RWPE2 (cell line): ENCODE data around the gene MS4A15.

ENCODE experiments used
- ATAC-seq: fragments of 200-7000 bp; cut with Tn5 transposase; 3 replicates; pipeline ENCODE4 v1.9.1; 2021; ENCODE audit warnings: low read depth
- DNase-seq: peaks from one replicate; pipeline ENCODE4 v3.0.0-alpha.2; 2020; ENCODE audit warnings: low spot score
- H3K27ac ChIP-seq: fragments of 450-650 bp; 2 replicates; pipeline ENCODE4 v1.5.1; 2017; ENCODE audit warnings: mild to moderate bottlenecking; ENCODE audit not compliant: poor library complexity, severe bottlenecking
- H3K27me3 ChIP-seq: fragments of 250-450 bp; sonication (Bioruptor Pico); 2 replicates; pipeline ENCODE4 v1.5.1; 2021; ENCODE audit warnings: mild to moderate bottlenecking, moderate library complexity; ENCODE audit not compliant: insufficient read depth, poor library complexity, severe bottlenecking
- H3K36me3 ChIP-seq: fragments of 250-450 bp; sonication (Bioruptor Pico); 2 replicates; pipeline ENCODE4 v1.5.1; 2020; ENCODE audit warnings: low read depth, mild to moderate bottlenecking, moderate library complexity
- H3K4me1 ChIP-seq: fragments of 250-450 bp; sonication (Bioruptor Pico); 2 replicates; pipeline ENCODE4 v1.5.1; 2021; ENCODE audit warnings: mild to moderate bottlenecking, moderate library complexity; ENCODE audit not compliant: insufficient read depth, poor library complexity, severe bottlenecking
- H3K4me3 ChIP-seq: fragments of 250-450 bp; sonication (Bioruptor Pico); 2 replicates; pipeline ENCODE4 v1.5.1; 2021; ENCODE audit warnings: mild to moderate bottlenecking, moderate library complexity; ENCODE audit not compliant: severe bottlenecking
- H3K9me3 ChIP-seq: fragments of 250-450 bp; sonication (Bioruptor Pico); 2 replicates; pipeline ENCODE4 v1.5.1; 2021; ENCODE audit warnings: mild to moderate bottlenecking, moderate library complexity; ENCODE audit not compliant: severe bottlenecking
- TF ChIP-seq, protein P1 (sequence below): fragments of 450-650 bp; IDR thresholded peaks from one replicate; pipeline ENCODE4 v1.5.1; 2017; ENCODE audit warnings: mild to moderate bottlenecking, moderate library complexity; ENCODE audit not compliant: poor library complexity, severe bottlenecking

MS4A15 gene

DNA sequence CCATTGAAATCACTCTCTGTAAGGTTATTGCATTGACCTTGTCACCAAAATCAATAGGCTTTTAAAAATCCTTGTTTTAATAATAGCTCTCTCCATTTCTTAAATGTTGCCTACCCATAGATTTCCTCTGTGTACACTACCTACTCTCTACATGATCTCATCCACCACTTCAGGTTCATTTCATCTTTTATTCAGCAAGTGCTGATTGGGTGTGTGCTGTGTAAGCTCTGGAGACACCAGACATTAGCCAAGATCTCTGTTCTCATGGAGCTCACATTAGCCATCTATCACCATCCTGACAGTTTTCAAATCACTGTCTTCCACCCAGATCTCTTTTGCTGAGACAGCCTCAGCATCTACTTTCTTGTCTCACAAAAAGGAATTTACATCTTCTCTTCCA is 24.1 kb downstream of the MS4A15 start:
- H3K27ac ChIP-seq: no peak overlapping the region
- TF ChIP-seq, protein P1, sequence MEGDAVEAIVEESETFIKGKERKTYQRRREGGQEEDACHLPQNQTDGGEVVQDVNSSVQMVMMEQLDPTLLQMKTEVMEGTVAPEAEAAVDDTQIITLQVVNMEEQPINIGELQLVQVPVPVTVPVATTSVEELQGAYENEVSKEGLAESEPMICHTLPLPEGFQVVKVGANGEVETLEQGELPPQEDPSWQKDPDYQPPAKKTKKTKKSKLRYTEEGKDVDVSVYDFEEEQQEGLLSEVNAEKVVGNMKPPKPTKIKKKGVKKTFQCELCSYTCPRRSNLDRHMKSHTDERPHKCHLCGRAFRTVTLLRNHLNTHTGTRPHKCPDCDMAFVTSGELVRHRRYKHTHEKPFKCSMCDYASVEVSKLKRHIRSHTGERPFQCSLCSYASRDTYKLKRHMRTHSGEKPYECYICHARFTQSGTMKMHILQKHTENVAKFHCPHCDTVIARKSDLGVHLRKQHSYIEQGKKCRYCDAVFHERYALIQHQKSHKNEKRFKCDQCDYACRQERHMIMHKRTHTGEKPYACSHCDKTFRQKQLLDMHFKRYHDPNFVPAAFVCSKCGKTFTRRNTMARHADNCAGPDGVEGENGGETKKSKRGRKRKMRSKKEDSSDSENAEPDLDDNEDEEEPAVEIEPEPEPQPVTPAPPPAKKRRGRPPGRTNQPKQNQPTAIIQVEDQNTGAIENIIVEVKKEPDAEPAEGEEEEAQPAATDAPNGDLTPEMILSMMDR: no peak
- H3K9me3 ChIP-seq: no peaks in the 10 kb centered on the region
- H3K4me1 ChIP-seq: no peaks in the 10 kb centered on the region
- no peaks in the 10 kb centered on the region for H3K27me3 ChIP-seq
- DNase-seq (no peak), ATAC-seq (no peak)
- no peaks in the 10 kb centered on the region for H3K36me3 ChIP-seq
- H3K4me3 ChIP-seq: no peak overlapping the region

DNA sequence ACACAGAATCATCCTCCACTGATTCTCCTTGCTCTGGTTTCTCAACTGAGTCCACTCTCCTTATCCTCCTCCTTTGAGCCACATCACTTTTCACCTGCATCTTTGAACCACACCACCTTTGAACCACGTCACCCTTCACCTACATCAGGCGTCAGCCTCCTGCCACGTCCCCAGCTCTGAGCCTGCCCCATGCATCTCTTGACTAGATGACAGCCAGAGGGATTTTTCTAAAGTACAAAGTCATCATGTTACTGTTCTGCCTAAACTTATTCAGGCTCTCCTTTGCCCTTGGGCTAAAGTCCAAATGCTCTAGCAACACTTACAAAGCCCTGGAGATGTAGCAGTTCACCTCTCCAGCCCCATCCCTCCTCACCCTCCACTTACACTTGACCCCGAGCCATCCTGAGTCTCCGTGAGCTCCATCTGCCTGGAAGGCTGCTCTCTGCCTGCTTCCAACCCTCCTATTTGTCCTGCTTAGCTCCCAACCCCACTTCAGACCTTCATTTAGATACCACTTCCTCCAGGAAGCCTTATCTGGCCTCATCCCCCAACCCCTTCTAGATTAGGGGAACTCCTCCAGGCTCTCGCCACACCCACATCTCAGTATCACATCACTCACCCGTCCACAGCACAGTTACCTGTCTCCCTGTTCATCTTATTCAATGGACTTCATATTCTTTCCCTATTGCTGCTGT is 24.8 kb downstream of the MS4A15 start:
- no peak overlapping the region for H3K4me3 ChIP-seq
- no peak for DNase-seq
- TF ChIP-seq, protein P1: no peak
- no peak overlapping the region for H3K27ac ChIP-seq
- H3K27me3 ChIP-seq: no peaks in the 10 kb centered on the region
- ATAC-seq: no peak
- no peaks in the 10 kb centered on the region for H3K9me3 ChIP-seq
- H3K36me3 ChIP-seq: no peaks in the 10 kb centered on the region
- H3K4me1 ChIP-seq: no peaks in the 10 kb centered on the region

DNA sequence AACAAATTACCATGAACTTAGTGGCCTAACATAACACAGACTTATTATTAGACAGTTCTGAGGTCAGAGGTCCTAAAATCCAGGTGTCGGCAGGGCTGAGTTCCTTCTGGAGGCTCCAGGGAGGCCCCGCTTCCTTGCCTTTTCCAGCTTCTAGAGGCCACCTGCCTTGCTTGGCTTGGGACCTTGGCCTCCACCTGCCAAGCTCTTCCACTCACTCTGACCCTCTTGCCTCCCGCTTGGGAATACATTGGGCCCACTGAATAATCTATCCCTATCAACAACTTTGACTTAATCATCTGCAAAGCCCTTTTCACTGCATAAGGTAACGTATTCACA is 25.3 kb downstream of the MS4A15 start:
- Histone ChIP-seq H3K9me3 (no peaks in the 10 kb centered on the region), H3K27me3 (no peaks in the 10 kb centered on the region), H3K36me3 (no peaks in the 10 kb centered on the region), H3K4me3 (no peak overlapping the region), H3K4me1 (no peaks in the 10 kb centered on the region), H3K27ac (no peak overlapping the region)
- TF ChIP-seq, protein P1: no peak
- no peak for DNase-seq
- ATAC-seq: no peak

DNA sequence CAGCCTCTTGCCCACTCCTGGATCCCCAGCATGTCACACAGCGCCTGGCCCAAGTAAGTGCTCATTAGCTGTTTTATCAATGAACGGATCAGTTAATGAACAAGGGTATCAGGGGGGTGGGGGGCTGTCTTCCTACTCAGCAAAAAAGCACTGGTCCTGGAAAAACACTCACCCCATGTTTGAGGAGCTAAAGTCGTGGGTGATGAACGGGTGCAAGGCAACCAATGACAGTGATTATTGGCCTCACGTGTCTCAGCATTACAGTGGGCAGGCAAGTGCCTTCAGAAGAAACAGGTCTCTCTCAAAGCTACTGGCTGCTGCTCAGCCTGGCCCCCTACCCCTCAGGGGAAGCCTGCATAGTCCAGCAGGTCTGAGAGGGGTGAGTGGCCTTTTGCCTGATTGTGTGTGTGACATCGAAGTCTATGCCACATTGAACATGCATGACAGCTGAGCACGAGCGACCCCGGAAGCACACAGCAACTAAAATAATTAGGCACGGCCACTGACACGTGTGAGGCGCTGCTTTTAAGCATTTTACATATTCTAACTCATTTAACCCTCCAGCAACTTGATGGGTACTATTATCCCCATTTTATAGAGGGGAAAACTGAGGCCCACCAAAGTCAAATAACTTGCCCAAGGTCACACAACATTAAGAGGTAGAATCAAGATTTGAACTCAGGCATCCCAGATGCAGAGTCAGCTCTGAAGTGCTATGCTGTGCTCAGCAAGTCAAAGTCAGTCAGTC is 25.9 kb downstream of the MS4A15 start:
- Histone ChIP-seq H3K4me1 (no peaks in the 10 kb centered on the region), H3K27me3 (no peaks in the 10 kb centered on the region), H3K36me3 (no peaks in the 10 kb centered on the region), H3K27ac (no peak overlapping the region), H3K4me3 (no peak overlapping the region), H3K9me3 (no peaks in the 10 kb centered on the region)
- DNase-seq (no peak), ATAC-seq (no peak)
- TF ChIP-seq, protein P1: no peak

DNA sequence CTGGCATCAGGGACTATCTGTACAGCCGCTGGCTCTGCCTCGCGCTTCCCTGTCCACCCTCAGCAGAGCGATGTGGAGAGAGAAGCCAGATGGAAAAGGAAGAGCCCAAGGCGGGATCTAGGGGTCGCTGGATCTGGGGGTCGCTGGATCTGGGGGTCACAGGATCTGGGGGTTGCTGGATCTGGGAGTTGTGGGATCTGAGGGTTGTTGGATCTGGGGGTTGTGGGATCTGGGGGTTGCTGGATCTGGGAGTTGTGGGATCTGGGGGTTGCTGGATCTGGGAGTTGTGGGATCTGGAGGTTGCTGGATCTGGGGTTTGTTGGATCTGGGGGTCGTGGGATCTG is 26.4 kb downstream of the MS4A15 start:
- TF ChIP-seq, protein P1: no peak
- no peaks in the 10 kb centered on the region for H3K27me3 ChIP-seq
- no peaks in the 10 kb centered on the region for H3K4me1 ChIP-seq
- no peak overlapping the region for H3K4me3 ChIP-seq
- no peaks in the 10 kb centered on the region for H3K36me3 ChIP-seq
- no peak for ATAC-seq
- DNase-seq: no peak
- no peaks in the 10 kb centered on the region for H3K9me3 ChIP-seq
- no peak overlapping the region for H3K27ac ChIP-seq
